B cell (primary cell): ENCODE data around the gene CATSPERZ. TPM values are rescaled to one million over a fixed set of nuclear protein-coding genes. Genes with fewer than 3 reads are reported as not detected.

Experiments used
- ATAC-seq: fragments of 200-7000 bp; cut with Tn5 transposase; one replicate; pipeline ENCODE4 v1.10.0; 2021; ENCODE audit warnings: low read depth, mild to moderate bottlenecking, moderate number of reproducible peaks, moderate library complexity
- CTCF ChIA-PET: fragments of 350-600 bp; sonication (Branson Sonifier 250); formaldehyde crosslinking; loops from one replicate; lab custom pipeline; 2021; ENCODE audit warnings: antibody characterized with exemption, inconsistent platforms; lab: Charles Lee
- POLR2A ChIA-PET: fragments of 350-600 bp; sonication (Branson Sonifier 250); formaldehyde crosslinking; loops from one replicate; lab custom pipeline; 2021; ENCODE audit warnings: antibody characterized with exemption; lab: Charles Lee
- DNase-seq: peaks from one replicate; pipeline ENCODE4 v3.0.0; 2013
- H2AFZ ChIP-seq: 2 replicates; pipeline ENCODE4 v1.6.1; 2012; ENCODE audit warnings: mild to moderate bottlenecking, low read depth, low read length; ENCODE audit not compliant: insufficient read depth, poor library complexity, severe bottlenecking
- H3K27ac ChIP-seq, 2 donors: 1 replicate in 1 of 2; 2 replicates in 1 of 2; pipeline ENCODE4 v1.5.1; 2012 to 2013; ENCODE audit warnings: low read length in 2 of 2, mild to moderate bottlenecking in 2 of 2, moderate library complexity in 1 of 2
- H3K27me3 ChIP-seq, 4 experiments: fragments of 200-600 bp in 1 of 4; sonication (generic) in 1 of 4; replicated peaks in 1 of 4; 1 replicate in 2 of 4; 2 replicates in 2 of 4; pipeline versions ENCODE4 v1.6.1 to v1.7.0; 2013 to 2016; ENCODE audit warnings: low read length in 3 of 4, mild to moderate bottlenecking in 2 of 4, mixed read lengths in 1 of 4, moderate library complexity in 1 of 4; ENCODE audit not compliant: insufficient read depth in 4 of 4, control insufficient read depth in 3 of 4; ENCODE audit errors: control extremely low read depth in 1 of 4
- H3K36me3 ChIP-seq, 2 experiments: replicated peaks in 1 of 2; 1 replicate in 1 of 2; 2 replicates in 1 of 2; pipeline versions ENCODE4 v1.6.1 to v1.7.1; 2013; ENCODE audit warnings: low read length in 1 of 2; ENCODE audit not compliant: insufficient read depth in 2 of 2, control insufficient read depth in 1 of 2; ENCODE audit errors: control extremely low read depth in 1 of 2, extremely low read depth in 1 of 2
- H3K4me1 ChIP-seq, 2 donors: fragments of 200-600 bp in 1 of 2; sonication (generic) in 1 of 2; 1 replicate in 1 of 2; 2 replicates in 1 of 2; pipeline versions ENCODE4 v1.5.1 to v1.6.1; 2013 to 2017; ENCODE audit warnings: low read length in 2 of 2; ENCODE audit not compliant: control insufficient read depth in 2 of 2, insufficient read depth in 2 of 2
- H3K4me2 ChIP-seq: replicated peaks from 2 replicates; pipeline ENCODE3; 2012; ENCODE audit warnings: mild to moderate bottlenecking, low read depth, low read length; ENCODE audit not compliant: poor library complexity, severe bottlenecking
- H3K4me3 ChIP-seq, 5 experiments: fragments of 200-600 bp in 1 of 5; sonication (generic) in 1 of 5; 1 replicate in 3 of 5; 2 replicates in 2 of 5; pipeline versions ENCODE4 v1.5.1 to v1.7.0; 2011 to 2016; ENCODE audit warnings: low read length in 4 of 5, mild to moderate bottlenecking in 4 of 5, low read depth in 2 of 5, control low read depth in 1 of 5, moderate library complexity in 1 of 5; ENCODE audit not compliant: insufficient read depth in 1 of 5; ENCODE audit errors: control extremely low read depth in 1 of 5, extremely low read depth in 1 of 5
- H3K79me2 ChIP-seq: fragments of 200-600 bp; sonication (generic); one replicate; pipeline ENCODE4 v1.6.0; 2016; ENCODE audit warnings: low read length; ENCODE audit not compliant: control insufficient read depth, insufficient read depth
- H3K9ac ChIP-seq: fragments of 200-600 bp; sonication (generic); 2 replicates; pipeline ENCODE4 v1.6.1; 2017; ENCODE audit warnings: mild to moderate bottlenecking, low read length, moderate library complexity
- H3K9me3 ChIP-seq, 3 donors: one replicate each; pipeline versions ENCODE4 v1.6.1 to v1.7.1; 2013; ENCODE audit warnings: low read length in 2 of 3; ENCODE audit not compliant: control insufficient read depth in 2 of 3, insufficient read depth in 1 of 3; ENCODE audit errors: control extremely low read depth in 1 of 3
- H4K20me1 ChIP-seq: 2 replicates; pipeline ENCODE4 v1.6.0; 2012; ENCODE audit warnings: mild to moderate bottlenecking, low read length; ENCODE audit not compliant: insufficient read depth, control insufficient read depth, poor library complexity, severe bottlenecking
- H3K27ac Mint-ChIP-seq: one replicate; pipeline ENCODE4 v1.8.0; 2021; ENCODE audit warnings: mixed read lengths
- H3K27me3 Mint-ChIP-seq: one replicate; pipeline ENCODE4 v1.8.0; 2021; ENCODE audit warnings: mixed read lengths
- H3K4me1 Mint-ChIP-seq: one replicate; pipeline ENCODE4 v1.8.0; 2021; ENCODE audit warnings: mixed read lengths
- H3K4me3 Mint-ChIP-seq: one replicate; pipeline ENCODE4 v1.8.0; 2021; ENCODE audit warnings: mixed read lengths
- H3K9me3 Mint-ChIP-seq: one replicate; pipeline ENCODE4 v1.8.0; 2022; ENCODE audit warnings: mixed read lengths; ENCODE audit not compliant: insufficient read depth
- CTCF ChIP-seq: fragments of 200-600 bp; IDR thresholded peaks from one replicate; pipeline ENCODE4 v1.8.0; 2022; ENCODE audit warnings: antibody characterized with exemption, mild to moderate bottlenecking
- EZH2 ChIP-seq: IDR thresholded peaks from 2 replicates; pipeline ENCODE4 v1.6.1; 2012; ENCODE audit warnings: borderline replicate concordance, low read depth, mild to moderate bottlenecking, moderate library complexity, low read length; ENCODE audit not compliant: insufficient read depth, poor library complexity, severe bottlenecking
- WGBS: methylation state at CpG from one replicate; pipeline ENCODE4 v1.1.5; 2013; ENCODE audit warnings: missing lambda C conversion rate; ENCODE audit not compliant: insufficient coverage; 5-methylcytosine and 5-hydroxymethylcytosine counted together
- intact Hi-C: fragments of 100-400 bp; cut with micrococcal nuclease; formaldehyde crosslinking; loops from one replicate; pipeline ENCODE4 v1.10.0; 2022
- polyA plus RNA-seq: library from polyadenylated mRNA; depleted of rRNA; stranded (reverse); fragments of >200 nt; gene quantifications from 2 replicates; pipeline ENCODE4 v1.2.3, GENCODE V29; 2012
- small RNA-seq: library from RNA; depleted of rRNA; stranded (forward); fragments of <200 nt; gene quantifications from one replicate; pipeline ENCODE3, GENCODE V24; 2012; ENCODE audit warnings: low replicate concordance, low read depth; ENCODE audit not compliant: insufficient read length
- total RNA-seq, 2 donors: library from RNA; stranded (reverse); fragments of 120-200 nt in 1 of 2; gene quantifications; 1 replicate in 1 of 2; 2 replicates in 1 of 2; pipeline versions ENCODE4 v1.2.3 to v1.2.4, GENCODE V29; 2013 to 2022

The CATSPERZ gene
- total and polyA plus RNA-seq, 2 donors (not counting 1 experiment from before 2014, with no cell fraction given), result 0.39 TPM; not detected in 1

DNA sequence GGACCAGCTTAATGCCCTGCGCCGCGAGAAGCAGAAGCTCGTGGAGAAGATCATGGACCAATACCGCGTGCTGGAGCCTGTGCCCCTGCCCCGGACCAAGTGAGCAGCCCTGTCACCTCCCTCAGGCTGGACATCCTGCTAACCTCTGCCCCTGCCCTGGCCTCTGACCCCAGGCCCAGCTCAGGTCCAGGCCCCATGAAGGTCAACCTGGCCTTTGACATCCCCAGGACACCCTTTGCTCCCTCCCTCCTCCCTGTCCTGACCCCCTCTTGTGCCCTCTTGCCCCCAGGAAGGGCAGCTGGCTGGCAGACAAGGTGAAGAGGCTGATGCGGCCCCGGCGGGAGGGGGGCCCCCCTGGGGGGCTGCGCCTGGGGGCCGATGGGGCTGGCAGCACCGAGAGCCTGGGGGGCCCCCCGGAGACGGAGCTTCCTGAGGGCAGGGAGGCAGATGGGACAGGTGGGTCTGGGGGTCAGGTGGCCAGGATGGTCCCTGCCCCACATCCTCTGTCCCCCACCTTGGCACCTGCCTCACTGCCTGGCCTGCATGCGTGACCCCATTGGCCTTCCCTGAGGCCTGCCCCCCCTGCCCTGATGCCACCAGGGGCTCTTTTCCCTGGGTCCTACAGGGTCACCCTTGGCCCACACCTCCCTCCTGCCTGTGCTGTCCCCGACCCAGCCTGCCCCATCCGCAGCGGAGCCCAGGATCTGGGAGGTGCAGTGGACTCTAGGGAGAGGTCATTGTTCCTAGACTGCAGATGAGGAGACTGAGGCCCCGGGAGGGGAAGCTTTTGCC is 53.8 kb downstream of the CATSPERZ start:
- no peak overlapping the region for H3K4me2 ChIP-seq
- H3K79me2 ChIP-seq, result peaks cover 11% of the 10 kb centered on the region
- no peak overlapping the region for H3K9ac ChIP-seq
- CTCF ChIA-PET, result interaction anchor here (1.1 to 10.2 kb wide), 10 partner anchors 9 to 1691 kb away, joined by 3 to 188 read pairs (median 12); partner anchors contain the start of genes CCDC88B, ESRRA, PRDX5 and TRMT112
- peaks cover 18% of the 10 kb centered on the region for H3K4me1 Mint-ChIP-seq
- no peak overlapping the region for H3K4me3 Mint-ChIP-seq
- H3K4me3 ChIP-seq, result no peak overlapping the region
- no peak for TF ChIP-seq CTCF
- no peak for TF ChIP-seq EZH2
- H2AFZ ChIP-seq, result no peak overlapping the region
- no peaks in the 10 kb centered on the region for H3K27me3 Mint-ChIP-seq
- no peaks in the 10 kb centered on the region for H3K9me3 ChIP-seq
- no peaks in the 10 kb centered on the region for H3K27me3 ChIP-seq
- peaks cover 30% of the 10 kb centered on the region for H4K20me1 ChIP-seq
- no peak overlapping the region for H3K27ac Mint-ChIP-seq
- POLR2A ChIA-PET, result interaction anchor here (0.5 to 2.8 kb wide), 3 partner anchors 37 to 1736 kb away, joined by 5 to 16 read pairs (median 6); partner anchors contain the start of genes PRDX5 and TRMT112
- DNase-seq (no peak), ATAC-seq (no peak)
- intact Hi-C loops, result no loop called here
- H3K36me3 ChIP-seq, result peaks cover 2 to 26% of the 10 kb centered on the region in 2 experiments
- H3K9me3 Mint-ChIP-seq, result no peaks in the 10 kb centered on the region
- H3K27ac ChIP-seq, result no peak overlapping the region
- peaks cover 11 to 30% of the 10 kb centered on the region in 2 donors for H3K4me1 ChIP-seq
- WGBS, result 96% methylated on average over 12 of the region's 20 CpGs

Small RNAs within 50 kb of the gene (small RNA-seq; reads per million reads assigned to genes)
- gene MIR7155 (not detected), gene RF00019 (not detected)

Other genes with a start within 250 kb of the CATSPERZ start
- gene MACROD1, start 134.2 kb upstream of the CATSPERZ start, total RNA-seq, result 6.8 and 8.6 TPM in 2 replicates
- gene MACROD1, start 134.2 kb upstream of the CATSPERZ start, polyA plus RNA-seq, result 2.7 and 3.6 TPM in 2 replicates
- 78.7 and 87.8 TPM in 2 replicates for gene STIP1, start 114.2 kb upstream of the CATSPERZ start, total RNA-seq
- gene STIP1, start 114.2 kb upstream of the CATSPERZ start, polyA plus RNA-seq, result 42.1 and 49.8 TPM in 2 replicates
- 96.2 and 106 TPM in 2 replicates for gene FERMT3, start 93.6 kb upstream of the CATSPERZ start, total RNA-seq
- 152 and 170 TPM in 2 replicates for gene FERMT3, start 93.6 kb upstream of the CATSPERZ start, polyA plus RNA-seq
- gene TRPT1, start 74.2 kb upstream of the CATSPERZ start, total RNA-seq, result 59.6 and 62.0 TPM in 2 replicates
- 112 and 145 TPM in 2 replicates for gene TRPT1, start 74.2 kb upstream of the CATSPERZ start, polyA plus RNA-seq
- 97.2 and 104 TPM in 2 replicates for gene NUDT22, start 74.1 kb upstream of the CATSPERZ start, total RNA-seq
- 109 and 139 TPM in 2 replicates for gene NUDT22, start 74.1 kb upstream of the CATSPERZ start, polyA plus RNA-seq
- 65.9 and 74.4 TPM in 2 replicates for gene DNAJC4, start 69.8 kb upstream of the CATSPERZ start, total RNA-seq
- 93.1 and 105 TPM in 2 replicates for gene DNAJC4, start 69.8 kb upstream of the CATSPERZ start, polyA plus RNA-seq
- gene VEGFB, start 65.8 kb upstream of the CATSPERZ start, total RNA-seq, result 152 and 153 TPM in 2 replicates
- 56.4 and 64.6 TPM in 2 replicates for gene VEGFB, start 65.8 kb upstream of the CATSPERZ start, polyA plus RNA-seq
- gene FKBP2, start 59.3 kb upstream of the CATSPERZ start, total RNA-seq, result 23.7 and 25.7 TPM in 2 replicates
- 38.2 and 56.5 TPM in 2 replicates for gene FKBP2, start 59.3 kb upstream of the CATSPERZ start, polyA plus RNA-seq
- gene PPP1R14B, start 53.4 kb upstream of the CATSPERZ start, total RNA-seq, result 39.2 and 41.2 TPM in 2 replicates
- 35.9 and 51.0 TPM in 2 replicates for gene PPP1R14B, start 53.4 kb upstream of the CATSPERZ start, polyA plus RNA-seq
- 7.6 and 8.1 TPM in 2 replicates for gene PLCB3, start 48.8 kb upstream of the CATSPERZ start, total RNA-seq
- 2.7 and 3.0 TPM in 2 replicates for gene PLCB3, start 48.8 kb upstream of the CATSPERZ start, polyA plus RNA-seq
- 24.0 and 25.0 TPM in 2 replicates for gene BAD, start 15.7 kb upstream of the CATSPERZ start, total RNA-seq
- gene BAD, start 15.7 kb upstream of the CATSPERZ start, polyA plus RNA-seq, result 22.7 and 39.1 TPM in 2 replicates
- 62.5 and 66.1 TPM in 2 replicates for gene GPR137, start 14.5 kb upstream of the CATSPERZ start, total RNA-seq
- gene GPR137, start 14.5 kb upstream of the CATSPERZ start, polyA plus RNA-seq, result 49.9 and 58.8 TPM in 2 replicates
- 0.32 and 0.39 TPM in 2 replicates for gene KCNK4, start 9.1 kb upstream of the CATSPERZ start, total RNA-seq
- gene KCNK4, start 9.1 kb upstream of the CATSPERZ start, polyA plus RNA-seq, result 0.09 TPM in 1 of 2 replicates, not detected in the other
- gene ESRRA, start 5.2 kb downstream of the CATSPERZ start, total RNA-seq, result 39.6 and 43.1 TPM in 2 replicates
- gene ESRRA, start 5.2 kb downstream of the CATSPERZ start, polyA plus RNA-seq, result 16.3 and 19.5 TPM in 2 replicates
- gene TRMT112, start 17.2 kb downstream of the CATSPERZ start, total RNA-seq, result 133 and 143 TPM in 2 replicates
- gene TRMT112, start 17.2 kb downstream of the CATSPERZ start, polyA plus RNA-seq, result 203 and 231 TPM in 2 replicates
- 50.4 and 56.3 TPM in 2 replicates for gene PRDX5, start 17.8 kb downstream of the CATSPERZ start, total RNA-seq
- gene PRDX5, start 17.8 kb downstream of the CATSPERZ start, polyA plus RNA-seq, result 95.5 and 96.9 TPM in 2 replicates
- gene CCDC88B, start 39.8 kb downstream of the CATSPERZ start, total RNA-seq, result 172 and 180 TPM in 2 replicates
- gene CCDC88B, start 39.8 kb downstream of the CATSPERZ start, polyA plus RNA-seq, result 208 and 230 TPM in 2 replicates
- 22.6 and 24.2 TPM in 2 replicates for gene RPS6KA4, start 58.8 kb downstream of the CATSPERZ start, total RNA-seq
- 30.4 and 32.5 TPM in 2 replicates for gene RPS6KA4, start 58.8 kb downstream of the CATSPERZ start, polyA plus RNA-seq